ENCODE results near the gene KRTAP2-2. TPM values are rescaled to one million over a fixed set of nuclear protein-coding genes. Genes with fewer than 3 reads are reported as not detected.
"Not testable (repeated sequence)": the region's sequence is repeated elsewhere in the genome, so short reads cannot be mapped to it uniquely, and the experiment has no call there.

KRTAP2-2 gene
- total and polyA plus RNA-seq, 2 of the 4 experiments (the other 2 are of a cell fraction), result 0.17 TPM; not detected in 1

DNA sequence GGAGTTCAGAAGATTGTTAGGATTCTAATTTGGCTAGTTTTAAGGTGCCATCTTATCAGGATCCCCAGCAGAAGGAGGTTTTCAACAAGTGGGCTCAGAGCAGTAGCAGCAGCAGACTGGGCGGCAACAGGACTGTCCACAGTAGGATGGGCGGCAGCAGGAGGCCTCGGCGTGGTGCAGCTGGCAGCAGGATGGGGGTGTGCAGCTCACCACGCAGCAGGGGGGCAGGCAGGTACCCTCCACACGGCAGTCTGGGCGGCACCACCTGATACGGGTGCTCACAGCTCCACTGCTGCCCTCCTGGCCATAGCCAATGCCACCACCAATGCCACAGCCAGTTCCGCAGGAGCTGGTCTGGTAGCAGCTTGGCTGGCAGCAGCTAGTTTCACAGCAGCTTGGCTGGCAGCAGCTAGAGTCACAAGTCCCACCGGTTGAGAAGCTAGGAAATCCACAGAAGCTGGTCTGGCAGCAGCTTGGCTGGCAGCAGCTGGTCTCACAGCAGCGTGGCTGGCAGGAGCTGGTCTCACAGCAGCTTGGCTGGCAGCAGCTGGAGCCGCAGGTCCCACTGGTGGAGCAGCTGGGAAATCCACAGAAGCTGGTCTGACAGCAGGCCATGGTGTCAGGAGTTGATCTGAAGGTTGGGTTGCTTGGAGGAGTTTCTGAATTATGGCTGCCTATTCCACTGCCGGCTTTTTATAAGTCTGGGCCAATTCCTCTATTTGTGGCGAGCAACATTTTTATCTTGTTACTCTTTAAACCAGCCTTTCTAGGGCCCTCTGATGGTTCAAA is 14.1 kb downstream of the KRTAP2-2 start, which contains the start of gene KRTAP1-1:
Gene KRTAP1-1 (minus strand): TSS at position 668 of the 789 bp plus-strand sequence. CDS start 53 bp downstream, at position 615.
- H3K79me1 ChIP-seq (ENCODE audit: low read depth in 1 of 2, low read length in 2 of 2); H3K9ac ChIP-seq (ENCODE audit: low read depth, low read length); H3K4me1 ChIP-seq (ENCODE audit: control insufficient read depth, insufficient read depth, low read length); ATAC-seq (ENCODE audit: low read depth); H3K27me3 ChIP-seq (ENCODE audit: control insufficient read depth, insufficient read depth, low read length); H2BK20ac ChIP-seq (ENCODE audit: low read depth, low read length); H3K4me3 ChIP-seq (ENCODE audit: insufficient read depth, low read depth, low read length); H2BK15ac ChIP-seq (ENCODE audit: low read depth, low read length); BruUV-seq (replicated peaks); H3K56ac ChIP-seq (ENCODE audit: extremely low read depth, insufficient read depth, low read length); H3K36me3 ChIP-seq (ENCODE audit: control insufficient read depth, insufficient read depth, low read length); H3K23ac ChIP-seq (ENCODE audit: low read depth, low read length); CTCF ChIA-PET; intact Hi-C loops (cut with micrococcal nuclease); H3K9me3 ChIP-seq (ENCODE audit: control insufficient read depth, insufficient read depth, low read length); in situ Hi-C loops (cut with MboI; ENCODE audit: low sequenced_read_pairs); H3K4me2 ChIP-seq (ENCODE audit: low read depth, low read length); H3K27ac ChIP-seq (ENCODE audit: insufficient read depth, low read length); H3K14ac ChIP-seq (replicated peaks; ENCODE audit: low read depth, low read length); H4K20me1 ChIP-seq (ENCODE audit: insufficient read depth, low read length); H3K9me1 ChIP-seq (ENCODE audit: insufficient read depth, low read length); dilution Hi-C loops (cut with HindIII; ENCODE audit: low sequenced_read_pairs, unreplicated experiment); H2AK9ac ChIP-seq (replicated peaks; ENCODE audit: low read depth, low read length, poor library complexity); POLR2A ChIA-PET (ENCODE audit: unreplicated experiment): not testable (repeated sequence)
- Histone ChIP-seq H2BK120ac (ENCODE audit: low read depth, low read length) (peak within 1 kb of the TSS; percentile 33; the same call in 1 of the 2 replicates), H4K91ac (ENCODE audit: insufficient read depth, low read depth, low read length) (0 out of 2 replicates have a peak within 1 kb of the TSS, but pooled peaks have one; percentile 12), H4K8ac (ENCODE audit: low read depth in 2 of 2, low read length in 2 of 2) (peak within 1 kb of the TSS in 1 of 2 experiments; percentile 70; a peak in 2 of 4 replicates), H2AFZ (replicated peaks; ENCODE audit: low read length, poor library complexity) (peak within 1 kb of the TSS; percentile 60), H3K18ac (ENCODE audit: low read depth, low read length) (peak within 1 kb of the TSS; percentile 12; the same call in 1 of the 2 replicates), H3K4ac (ENCODE audit: low read depth, low read length) (peak within 1 kb of the TSS; percentile 55), H2AK5ac (ENCODE audit: low read depth, low read length) (peak within 1 kb of the TSS; percentile 39; the same call in 1 of the 2 replicates), H2BK5ac (ENCODE audit: low read depth, low read length, poor library complexity, severe bottlenecking) (peak within 1 kb of the TSS; percentile 11), H4K5ac (ENCODE audit: low read depth, low read length) (peak within 1 kb of the TSS; percentile 38; the same call in 1 of the 2 replicates)
- TF ChIP-seq, protein P1, sequence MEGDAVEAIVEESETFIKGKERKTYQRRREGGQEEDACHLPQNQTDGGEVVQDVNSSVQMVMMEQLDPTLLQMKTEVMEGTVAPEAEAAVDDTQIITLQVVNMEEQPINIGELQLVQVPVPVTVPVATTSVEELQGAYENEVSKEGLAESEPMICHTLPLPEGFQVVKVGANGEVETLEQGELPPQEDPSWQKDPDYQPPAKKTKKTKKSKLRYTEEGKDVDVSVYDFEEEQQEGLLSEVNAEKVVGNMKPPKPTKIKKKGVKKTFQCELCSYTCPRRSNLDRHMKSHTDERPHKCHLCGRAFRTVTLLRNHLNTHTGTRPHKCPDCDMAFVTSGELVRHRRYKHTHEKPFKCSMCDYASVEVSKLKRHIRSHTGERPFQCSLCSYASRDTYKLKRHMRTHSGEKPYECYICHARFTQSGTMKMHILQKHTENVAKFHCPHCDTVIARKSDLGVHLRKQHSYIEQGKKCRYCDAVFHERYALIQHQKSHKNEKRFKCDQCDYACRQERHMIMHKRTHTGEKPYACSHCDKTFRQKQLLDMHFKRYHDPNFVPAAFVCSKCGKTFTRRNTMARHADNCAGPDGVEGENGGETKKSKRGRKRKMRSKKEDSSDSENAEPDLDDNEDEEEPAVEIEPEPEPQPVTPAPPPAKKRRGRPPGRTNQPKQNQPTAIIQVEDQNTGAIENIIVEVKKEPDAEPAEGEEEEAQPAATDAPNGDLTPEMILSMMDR (conservative IDR thresholded peaks at IDR 0.05; ENCODE audit: low read depth, low read length), result 0 out of 2 replicates have a peak, but pooled peaks have one; percentile 16
- WGBS, 2 experiments (ENCODE audit: extremely low coverage in 2 of 2, insufficient read length in 1 of 2), result 89% methylated on average over 2 of the region's 14 CpGs; no CpG with 5 or more reads in 1 of the 2 experiments
- DNase-seq, result peak; percentile 28

Data from IMR-90 (cell line).